Peyer's patch (tissue), 4 donors: ENCODE data around the gene PARL. TPM values are rescaled to one million over a fixed set of nuclear protein-coding genes. Genes with fewer than 3 reads are reported as not detected.

Source experiments
- DNase-seq, 3 donors: peaks; one replicate each; pipeline ENCODE4 v3.0.0-alpha.2; 2017 to 2019
- H3K27ac ChIP-seq, 4 donors: fragments of 200-600 bp; sonication (generic); one replicate each; pipeline ENCODE4 v1.5.1; 2016 to 2019
- H3K27me3 ChIP-seq, 2 donors: fragments of 200-600 bp; sonication (generic); one replicate each; pipeline ENCODE4 v1.5.1; 2019
- H3K36me3 ChIP-seq, 3 donors: fragments of 200-600 bp; sonication (generic); one replicate each; pipeline ENCODE4 v1.5.1; 2016 to 2019
- H3K4me1 ChIP-seq, 4 donors: fragments of 200-600 bp; sonication (generic); one replicate each; pipeline ENCODE4 v1.5.1; 2016 to 2019
- H3K4me3 ChIP-seq, 4 donors: fragments of 200-600 bp; sonication (generic); 1 replicate in 3 of 4; 2 replicates in 1 of 4; pipeline ENCODE4 v1.5.1; 2016 to 2019; ENCODE audit warnings: mild to moderate bottlenecking in 1 of 4
- H3K9me3 ChIP-seq, 4 donors: fragments of 200-600 bp; sonication (generic); one replicate each; pipeline ENCODE4 v1.5.1; 2016 to 2019; ENCODE audit warnings: mild to moderate bottlenecking in 1 of 4
- CTCF ChIP-seq, 6 experiments: fragments of 450-650 bp in 4 of 6; fragments of 200-600 bp in 2 of 6; sonication (generic) in 1 of 6; IDR thresholded peaks; one replicate each; pipeline ENCODE4 v1.5.1; 2017 to 2019; ENCODE audit warnings: antibody characterized with exemption in 6 of 6, mild to moderate bottlenecking in 3 of 6, moderate library complexity in 1 of 6
- POLR2A ChIP-seq, 2 donors: fragments of 450-650 bp; IDR thresholded peaks; one replicate each; pipeline ENCODE4 v1.5.1; 2017; ENCODE audit warnings: antibody characterized with exemption in 2 of 2, mild to moderate bottlenecking in 2 of 2, moderate library complexity in 2 of 2
- total RNA-seq, 4 donors: library from RNA; depleted of rRNA; stranded (reverse); fragments of >200 nt; gene quantifications; one replicate each; pipeline ENCODE4 v1.1.0, GENCODE V29; 2016

The PARL gene
- total RNA-seq, 4 donors from 2014 or later: 22.3 to 69.9 (median 43.9) TPM

GRCh38 chr3:183896184-183896583, 11.5 kb upstream of the PARL start:
- Histone ChIP-seq H3K36me3 (no peaks in the 10 kb centered on the region), H3K4me1 (no peaks in the 10 kb centered on the region), H3K9me3 (no peaks in the 10 kb centered on the region), H3K4me3 (no peak overlapping the region), H3K27me3 (no peaks in the 10 kb centered on the region), H3K27ac (no peak overlapping the region)
- DNase-seq: no peak
- no peak for TF ChIP-seq CTCF (IDR thresholded peaks at IDR 0.05)
- no peak for TF ChIP-seq POLR2A (IDR thresholded peaks at IDR 0.05)

GRCh38 chr3:183895774-183896173, 11.1 kb upstream of the PARL start:
- no peak for DNase-seq
- H3K27ac ChIP-seq: no peak overlapping the region
- TF ChIP-seq CTCF (IDR thresholded peaks at IDR 0.05): no peak
- H3K36me3 ChIP-seq: no peaks in the 10 kb centered on the region
- H3K4me1 ChIP-seq: no peaks in the 10 kb centered on the region
- H3K27me3 ChIP-seq: no peaks in the 10 kb centered on the region
- no peak overlapping the region for H3K4me3 ChIP-seq
- no peaks in the 10 kb centered on the region for H3K9me3 ChIP-seq

GRCh38 chr3:183895296-183895695, 10.6 kb upstream of the PARL start:
- no peaks in the 10 kb centered on the region for H3K9me3 ChIP-seq
- peak in 1 of 3 donors; percentile 64 for DNase-seq
- no peaks in the 10 kb centered on the region for H3K27me3 ChIP-seq
- TF ChIP-seq CTCF (IDR thresholded peaks at IDR 0.05): peak; percentile 57 to 84 (median 80)
- no peak for TF ChIP-seq POLR2A (IDR thresholded peaks at IDR 0.05)
- no peak overlapping the region for H3K4me3 ChIP-seq
- H3K27ac ChIP-seq: no peak overlapping the region
- no peaks in the 10 kb centered on the region for H3K4me1 ChIP-seq
- H3K36me3 ChIP-seq: no peaks in the 10 kb centered on the region

GRCh38 chr3:183892610-183893214, 8.0 kb upstream of the PARL start:
- Histone ChIP-seq H3K9me3 (no peaks in the 10 kb centered on the region), H3K36me3 (no peaks in the 10 kb centered on the region), H3K27me3 (no peaks in the 10 kb centered on the region), H3K4me3 (no peak overlapping the region), H3K4me1 (no peaks in the 10 kb centered on the region), H3K27ac (peak overlapping the region in 1 of 4 donors; percentile 21)
- DNase-seq: no peak
- TF ChIP-seq POLR2A (IDR thresholded peaks at IDR 0.05): no peak
- no peak for TF ChIP-seq CTCF (IDR thresholded peaks at IDR 0.05)

GRCh38 chr3:183885766-183886165, 1.1 kb upstream of the PARL start:
- no peak overlapping the region for H3K27ac ChIP-seq
- no peaks in the 10 kb centered on the region for H3K9me3 ChIP-seq
- TF ChIP-seq POLR2A (IDR thresholded peaks at IDR 0.05) (no peak), CTCF (IDR thresholded peaks at IDR 0.05) (no peak)
- no peak for DNase-seq
- no peaks in the 10 kb centered on the region for H3K36me3 ChIP-seq
- no peak overlapping the region for H3K4me3 ChIP-seq
- peaks cover 0 to 21% (median 9%) of the 10 kb centered on the region in 4 donors for H3K4me1 ChIP-seq
- no peaks in the 10 kb centered on the region for H3K27me3 ChIP-seq

GRCh38 chr3:183884097-183884426, 618 bp downstream of the PARL start:
- TF ChIP-seq CTCF (IDR thresholded peaks at IDR 0.05): no peak
- no peak for TF ChIP-seq POLR2A (IDR thresholded peaks at IDR 0.05)
- Histone ChIP-seq H3K4me1 (peaks cover 0 to 21% (median 9%) of the 10 kb centered on the region in 4 donors), H3K9me3 (no peaks in the 10 kb centered on the region), H3K36me3 (no peaks in the 10 kb centered on the region), H3K27ac (peak overlapping the region; percentile 71 to 80 (median 76)), H3K27me3 (no peaks in the 10 kb centered on the region), H3K4me3 (peak overlapping the region; percentile 81 to 97 (median 88))
- DNase-seq: no peak
